GM21360 (cell line): ENCODE measurements around the gene NES.

Source experiments
- ATAC-seq: cut with Tn5 transposase; IDR thresholded peaks from one replicate; pipeline ENCODE4 v1.9.1; 2021; ENCODE audit warnings: mild to moderate bottlenecking, moderate library complexity; ENCODE audit not compliant: unreplicated experiment

Gene NES

GRCh38 chr1:156664767-156665411, 12.3 kb downstream of the NES start:
- ATAC-seq = no peak

- no peak for ATAC-seq
These were observed 13.0 kb downstream of the NES start for GRCh38 chr1:156664046-156664766.

- ATAC-seq = no peak
These were observed 14.0 kb downstream of the NES start for GRCh38 chr1:156663178-156663577.

GRCh38 chr1:156662800-156663055, 14.5 kb downstream of the NES start:
- no peak for ATAC-seq

DNA sequence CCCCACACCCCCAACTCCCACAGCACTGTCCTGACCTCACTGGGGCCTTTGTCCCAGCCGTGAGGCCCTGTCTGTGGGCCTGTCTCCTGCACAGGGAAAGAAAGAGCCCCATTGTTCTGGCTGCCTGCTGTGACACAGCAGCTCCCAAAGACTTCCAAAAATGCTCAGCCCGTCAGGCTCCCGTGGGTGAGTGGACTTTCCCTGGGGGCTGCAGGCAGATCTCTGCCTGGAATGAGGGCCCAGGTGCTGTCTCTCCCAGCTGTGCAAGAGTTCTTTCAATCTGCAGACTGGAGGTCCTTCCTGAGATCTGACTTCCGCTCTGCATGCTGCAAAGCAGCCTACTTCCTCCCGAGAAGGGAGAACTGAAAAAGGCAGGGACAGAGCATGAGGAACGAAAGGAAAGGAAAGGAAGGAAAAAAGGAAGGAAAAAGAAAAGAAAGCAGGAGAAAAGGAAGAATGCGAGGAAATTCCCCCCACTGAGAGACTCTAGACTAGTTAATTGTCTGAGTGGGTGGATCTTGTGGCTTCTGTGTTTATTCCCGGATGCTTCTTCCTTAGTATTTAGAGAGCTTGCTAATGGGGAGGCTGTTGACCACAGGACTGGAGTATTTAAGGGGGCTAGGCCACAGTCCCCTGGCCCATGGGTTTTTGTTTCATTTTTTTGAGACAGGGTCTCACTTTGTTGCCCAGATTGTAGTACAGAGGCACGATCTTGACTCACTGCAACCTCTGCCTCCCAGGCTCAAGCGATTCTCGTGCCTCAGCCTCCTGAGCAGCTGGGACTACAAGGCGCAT, 15.0 kb downstream of the NES start:
- no peak for ATAC-seq

- no peak for ATAC-seq
These were observed 16.5 kb downstream of the NES start for GRCh38 chr1:156660752-156661112.

DNA sequence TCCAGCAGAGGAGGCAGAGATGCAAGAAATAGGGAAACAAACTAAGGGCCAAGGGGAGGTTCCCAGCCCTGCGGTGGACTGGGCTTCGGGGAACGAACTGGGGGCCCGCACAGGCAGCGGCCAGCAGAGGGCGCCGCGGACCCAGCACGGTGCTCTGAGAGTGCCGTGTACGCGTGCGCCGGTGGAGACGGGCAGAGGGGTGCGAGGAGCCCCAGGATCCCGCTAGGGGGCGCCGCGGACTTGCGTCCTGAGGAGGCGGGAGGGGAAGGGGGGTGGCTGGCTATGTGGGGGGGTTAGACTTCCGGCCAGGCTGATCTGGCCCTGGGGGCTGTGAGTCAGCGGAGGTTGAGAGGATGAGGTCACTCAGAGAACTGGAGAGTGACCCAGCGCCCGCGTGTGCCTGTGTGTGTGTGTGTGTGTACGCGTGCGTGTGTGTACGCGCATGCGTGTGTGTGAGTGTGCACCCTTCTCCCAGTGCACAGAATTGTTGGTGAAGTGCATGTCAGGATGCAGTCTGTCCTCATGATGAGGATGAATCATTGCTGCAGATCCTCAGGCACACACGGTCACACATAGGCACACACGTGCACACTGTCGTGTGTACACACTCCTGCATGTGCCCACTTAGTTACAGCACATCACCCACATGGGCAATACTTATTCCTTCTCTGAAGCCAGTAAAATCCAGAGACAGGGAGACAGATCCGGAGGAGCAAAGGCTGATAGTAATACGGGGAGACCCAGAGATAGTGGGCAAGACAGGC, 17.0 kb downstream of the NES start:
- ATAC-seq = peak; percentile 42

- no peak for ATAC-seq
These were observed 17.6 kb downstream of the NES start for GRCh38 chr1:156659661-156659987.

DNA sequence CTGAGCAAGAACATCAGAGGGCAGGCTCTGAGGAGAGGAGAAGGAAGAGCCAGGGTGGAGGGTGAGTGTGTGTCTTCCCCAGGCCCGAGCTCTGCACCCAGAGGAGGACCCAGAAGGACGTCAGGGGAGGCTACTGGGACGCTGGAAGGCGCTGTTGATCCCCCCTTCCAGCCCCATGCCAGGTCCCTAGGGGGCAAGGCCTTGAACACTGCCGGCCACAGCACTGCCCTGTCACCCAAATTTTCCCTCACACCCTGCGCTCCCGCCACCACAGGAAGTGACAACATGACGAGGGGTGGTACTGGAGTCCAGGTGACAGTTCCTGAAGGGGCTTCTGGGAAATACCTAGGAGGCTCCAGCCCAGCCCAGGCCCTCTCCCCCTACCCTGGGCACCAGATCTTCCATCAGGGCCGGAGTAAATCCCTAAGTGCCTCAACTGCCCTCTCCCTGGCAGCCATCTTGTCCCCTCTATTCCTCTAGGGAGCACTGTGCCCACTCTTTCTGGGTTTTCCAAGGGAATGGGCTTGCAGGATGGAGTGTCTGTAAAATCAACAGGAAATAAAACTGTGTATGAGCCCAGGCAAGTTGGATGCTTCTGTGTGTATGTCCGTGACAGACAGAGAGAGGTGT, 18.1 kb downstream of the NES start:
- ATAC-seq = no peak

DNA sequence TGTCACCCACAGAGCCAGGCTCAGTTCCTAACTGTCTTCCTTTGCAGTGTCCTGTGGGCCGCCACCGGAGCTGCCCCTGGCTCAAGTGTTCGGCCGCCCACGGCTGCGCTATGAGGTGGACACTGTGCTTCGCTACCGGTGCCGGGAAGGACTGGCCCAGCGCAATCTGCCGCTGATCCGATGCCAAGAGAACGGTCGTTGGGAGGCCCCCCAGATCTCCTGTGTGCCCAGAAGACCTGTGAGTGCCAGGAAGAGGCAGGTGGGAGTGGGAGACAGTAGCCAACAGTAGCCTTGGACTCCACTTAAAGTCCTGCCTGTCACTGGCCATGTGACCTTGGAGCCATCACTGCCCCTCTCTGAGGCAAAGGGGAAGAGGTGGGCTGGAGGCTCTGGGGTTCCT, 18.7 kb downstream of the NES start:
- ATAC-seq = no peak

DNA sequence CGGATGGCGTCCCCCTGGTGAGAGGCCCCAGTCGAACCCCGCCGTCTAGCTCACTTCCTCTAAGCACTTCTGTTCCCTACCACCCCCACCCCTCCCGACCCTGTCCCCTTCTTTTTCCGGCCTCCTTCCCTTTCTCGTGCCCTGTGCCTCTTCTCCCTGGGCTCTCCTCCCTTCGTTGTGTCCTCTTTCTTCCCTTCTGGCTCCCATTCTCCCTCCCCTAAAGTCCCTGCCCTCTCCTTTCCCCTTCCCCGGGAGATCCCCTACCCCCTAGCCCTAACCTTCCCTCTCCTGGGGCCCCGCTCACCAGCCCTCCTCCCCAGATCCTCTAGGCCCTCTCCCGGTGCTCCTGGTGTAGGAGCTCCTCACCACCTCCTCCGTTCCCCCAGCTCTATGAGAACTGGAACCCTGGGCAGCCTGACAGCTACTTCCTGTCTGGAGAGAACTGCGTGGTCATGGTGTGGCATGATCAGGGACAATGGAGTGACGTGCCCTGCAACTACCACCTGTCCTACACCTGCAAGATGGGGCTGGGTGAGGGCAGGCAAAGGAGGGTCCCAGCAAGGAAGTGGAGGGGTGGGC, 19.4 kb downstream of the NES start:
- no peak for ATAC-seq

GRCh38 chr1:156656806-156657740, 20.1 kb downstream of the NES start:
- ATAC-seq = no peak

DNA sequence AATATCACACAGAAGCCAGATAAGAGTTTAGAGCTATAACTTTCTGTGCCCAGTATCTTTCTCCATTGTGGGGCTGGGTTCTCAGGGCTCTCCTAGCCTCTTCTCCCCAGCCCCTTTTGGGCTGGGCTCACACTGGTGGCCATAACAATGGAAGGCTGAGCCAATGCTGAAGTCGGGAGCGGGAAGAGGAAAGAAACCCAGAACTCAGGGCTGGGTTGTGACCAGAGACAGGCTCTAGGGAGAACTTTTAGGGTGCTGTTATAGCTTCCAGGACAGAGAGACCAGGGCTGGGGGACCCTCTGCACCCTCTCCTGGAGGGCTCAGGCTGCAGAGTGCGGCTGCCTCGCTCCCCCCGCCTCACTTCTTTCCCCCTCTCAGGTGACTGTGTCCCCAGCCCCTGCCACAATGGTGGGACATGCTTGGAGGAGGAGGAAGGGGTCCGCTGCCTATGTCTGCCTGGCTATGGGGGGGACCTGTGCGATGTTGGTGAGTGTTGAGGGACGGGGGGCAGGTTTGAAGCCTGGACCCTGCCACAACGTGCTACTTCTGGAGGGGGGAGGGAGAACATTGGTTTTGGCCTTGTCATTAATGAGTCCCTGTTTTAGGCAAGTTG, 21.2 kb downstream of the NES start:
- ATAC-seq = no peak

DNA sequence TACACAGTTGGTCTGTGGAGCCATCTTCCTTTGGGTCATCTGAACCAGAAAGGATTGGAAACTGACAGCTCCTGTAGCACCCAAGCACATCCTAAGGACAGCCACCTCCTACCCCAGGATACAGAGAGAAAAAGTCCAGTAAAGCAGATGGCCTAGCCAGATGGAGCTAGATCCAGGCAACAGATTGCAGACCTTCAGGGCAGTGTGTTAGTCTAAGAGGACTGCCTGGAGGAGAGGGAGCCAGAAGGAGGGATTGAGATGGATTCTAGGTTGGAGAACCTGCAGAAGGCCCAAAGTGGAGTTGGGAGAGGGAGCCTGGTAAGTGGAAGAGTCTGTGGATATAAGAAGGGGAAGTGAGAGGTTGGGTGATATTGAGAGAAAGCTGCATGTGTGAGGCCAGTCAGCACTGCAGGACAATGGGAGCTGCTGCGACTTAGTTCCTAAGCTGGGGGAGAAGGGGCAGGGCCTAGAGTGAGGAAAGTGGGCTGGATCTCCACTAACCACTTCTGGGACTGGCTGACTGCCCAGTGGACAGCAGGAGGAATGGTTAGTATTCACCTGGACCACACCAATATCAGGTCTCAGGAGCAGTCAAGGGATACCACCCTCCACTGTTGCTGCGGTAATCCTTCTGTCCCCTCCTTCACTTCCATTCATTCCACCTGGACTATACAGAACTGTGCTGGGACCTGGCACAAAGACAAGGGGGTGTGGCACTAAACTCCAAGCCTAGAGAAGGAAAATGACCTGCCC, 21.9 kb downstream of the NES start:
- ATAC-seq = no peak

- ATAC-seq = no peak
These were observed 22.5 kb downstream of the NES start for GRCh38 chr1:156654700-156655099.

- ATAC-seq = no peak
These were observed 24.2 kb downstream of the NES start for GRCh38 chr1:156652992-156653355.

DNA sequence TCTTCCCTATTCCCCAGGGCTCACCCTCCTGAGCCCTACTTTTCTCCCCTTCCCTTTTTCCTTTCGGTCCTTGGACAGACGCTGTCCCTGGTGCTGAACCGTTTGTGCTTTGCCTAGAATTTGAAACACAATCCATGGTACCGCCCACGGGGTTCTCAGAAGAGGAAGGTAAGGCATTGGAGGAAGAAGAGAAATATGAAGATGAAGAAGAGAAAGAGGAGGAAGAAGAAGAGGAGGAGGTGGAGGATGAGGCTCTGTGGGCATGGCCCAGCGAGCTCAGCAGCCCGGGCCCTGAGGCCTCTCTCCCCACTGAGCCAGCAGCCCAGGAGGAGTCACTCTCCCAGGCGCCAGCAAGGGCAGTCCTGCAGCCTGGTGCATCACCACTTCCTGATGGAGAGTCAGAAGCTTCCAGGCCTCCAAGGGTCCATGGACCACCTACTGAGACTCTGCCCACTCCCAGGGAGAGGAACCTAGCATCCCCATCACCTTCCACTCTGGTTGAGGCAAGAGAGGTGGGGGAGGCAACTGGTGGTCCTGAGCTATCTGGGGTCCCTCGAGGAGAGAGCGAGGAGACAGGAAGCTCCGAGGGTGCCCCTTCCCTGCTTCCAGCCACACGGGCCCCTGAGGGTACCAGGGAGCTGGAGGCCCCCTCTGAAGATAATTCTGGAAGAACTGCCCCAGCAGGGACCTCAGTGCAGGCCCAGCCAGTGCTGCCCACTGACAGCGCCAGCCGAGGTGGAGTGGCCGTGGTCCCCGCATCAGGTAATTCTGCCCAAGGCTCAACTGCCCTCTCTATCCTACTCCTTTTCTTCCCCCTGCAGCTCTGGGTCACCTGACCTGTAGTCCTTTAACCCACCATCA, 24.8 kb downstream of the NES start:
- no peak for ATAC-seq

DNA sequence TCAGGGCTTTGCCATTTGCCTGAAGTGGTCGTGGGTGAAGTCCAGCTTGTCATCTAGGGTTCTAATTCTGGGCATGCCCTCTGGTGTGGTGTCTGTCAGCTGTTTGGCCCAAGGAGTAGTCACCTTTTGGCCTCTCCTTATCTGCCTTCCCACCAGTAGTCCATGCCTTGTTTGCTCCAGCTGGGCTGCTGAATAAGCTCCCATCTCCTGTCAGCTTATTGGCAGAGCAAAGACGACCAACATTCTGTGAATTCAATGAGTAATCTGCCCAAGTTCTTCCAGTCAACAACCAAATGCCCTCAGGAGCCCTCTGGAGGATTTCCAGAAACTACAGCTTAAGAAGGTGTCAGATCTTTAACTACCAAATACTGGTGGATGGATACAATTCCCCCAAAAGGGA, 28.3 kb downstream of the NES start:
- ATAC-seq = no peak
